ENCODE measurements around the gene PCDH12.
A peak's percentile ranks its signal among the peaks of the same experiment; 100 is the strongest.

The PCDH12 gene

GRCh38 chr5:141906517-141906916, 51.5 kb downstream of the PCDH12 start:
- no peak for DNase-seq

- DNase-seq = no peak
Measured at GRCh38 chr5:141904551-141904950, 53.5 kb downstream of the PCDH12 start.

- DNase-seq = no peak
Measured at GRCh38 chr5:141903261-141903660, 54.7 kb downstream of the PCDH12 start.

- DNase-seq = peak in 1 of 2 experiments; percentile 1
Measured at GRCh38 chr5:141902015-141902814, 55.8 kb downstream of the PCDH12 start.

GRCh38 chr5:141898448-141899049, 59.5 kb downstream of the PCDH12 start:
- no peak for DNase-seq

GRCh38 chr5:141897425-141897824, 60.6 kb downstream of the PCDH12 start:
- no peak for DNase-seq

Data from NCI-H2081 (cell line).